Coronary artery (tissue), 2 donors: ENCODE data around the gene CORO6.

Source experiments
- DNase-seq: peaks from one replicate; pipeline ENCODE4 v3.0.0-alpha.2; 2017; ENCODE audit warnings: low spot score
- H3K27ac ChIP-seq, 2 donors: fragments of 200-600 bp; sonication (generic); one replicate each; pipeline ENCODE4 v1.5.1; 2016 to 2019
- H3K4me3 ChIP-seq: fragments of 200-600 bp; sonication (generic); 2 replicates; pipeline ENCODE4 v1.5.1; 2016; ENCODE audit warnings: mild to moderate bottlenecking, moderate library complexity
- CTCF ChIP-seq: fragments of 200-600 bp; sonication (generic); IDR thresholded peaks from one replicate; pipeline ENCODE4 v1.5.1; 2019; ENCODE audit warnings: antibody characterized with exemption

Gene CORO6

DNA sequence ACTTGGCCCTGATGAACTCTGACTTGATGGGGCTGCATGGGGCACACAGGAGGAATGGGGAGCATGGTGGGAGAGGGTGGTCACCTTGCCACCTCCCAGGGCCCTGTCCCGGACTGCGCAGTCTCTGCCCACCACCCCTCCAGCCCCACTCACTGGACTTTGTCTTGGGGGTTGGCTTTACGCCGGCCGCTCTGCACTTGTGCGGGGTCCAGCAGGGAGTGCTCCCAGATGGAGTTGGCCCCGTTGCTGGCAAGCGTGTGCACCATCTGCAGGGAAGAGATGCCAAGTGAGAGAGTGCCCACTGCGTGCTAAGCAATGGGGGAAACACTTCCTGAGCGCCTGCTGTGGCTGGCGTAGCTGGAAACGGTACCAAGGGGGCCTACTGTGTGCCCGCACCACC is 39.9 kb downstream of the CORO6 start:
- no peak for DNase-seq
- TF ChIP-seq CTCF: no peak
- Histone ChIP-seq H3K27ac (no peak overlapping the region), H3K4me3 (no peak overlapping the region)

GRCh38 chr17:29582254-29582765 is 40.4 kb downstream of the CORO6 start:
- TF ChIP-seq CTCF: no peak
- H3K4me3 ChIP-seq: no peak overlapping the region
- H3K27ac ChIP-seq: no peak overlapping the region
- no peak for DNase-seq

DNA sequence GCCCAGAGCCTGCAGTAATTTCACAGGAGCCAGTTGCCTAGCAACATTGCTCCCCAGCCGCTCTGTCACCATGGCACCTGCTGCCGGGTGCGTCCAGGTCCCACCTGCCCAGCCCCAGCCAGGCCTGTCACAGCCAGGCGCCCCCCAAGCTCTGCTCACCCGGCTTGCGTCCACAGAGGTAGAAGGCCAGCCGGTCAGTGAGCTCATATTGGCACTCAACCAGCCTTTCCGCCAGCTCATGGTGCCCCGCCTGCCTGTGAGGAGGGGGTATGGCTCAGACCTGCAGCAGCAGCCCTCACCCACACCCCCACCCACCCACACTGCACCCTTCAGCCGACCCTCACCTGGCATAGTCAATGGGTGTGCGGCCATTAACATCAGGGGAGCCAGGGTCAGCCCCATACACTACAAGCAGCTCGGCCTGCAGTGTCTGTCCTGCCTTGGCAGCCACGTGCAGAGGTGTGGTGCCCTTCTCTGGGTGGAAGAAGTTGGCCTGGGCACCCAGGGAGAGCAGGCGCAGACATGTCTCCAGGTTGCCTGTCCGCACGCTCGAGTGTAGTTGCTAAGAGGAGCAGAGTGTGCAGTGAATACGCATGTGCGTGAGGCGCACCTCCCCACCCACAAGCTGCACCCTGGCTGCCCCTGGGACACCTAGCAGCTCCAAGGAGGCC is 41.0 kb downstream of the CORO6 start:
- TF ChIP-seq CTCF: no peak
- no peak overlapping the region for H3K27ac ChIP-seq
- DNase-seq: no peak
- H3K4me3 ChIP-seq: no peak overlapping the region

- DNase-seq: no peak
- TF ChIP-seq CTCF: peak; percentile 60
- Histone ChIP-seq H3K4me3 (no peak overlapping the region), H3K27ac (no peak overlapping the region)
These were observed 42.6 kb downstream of the CORO6 start for GRCh38 chr17:29579866-29580771.

DNA sequence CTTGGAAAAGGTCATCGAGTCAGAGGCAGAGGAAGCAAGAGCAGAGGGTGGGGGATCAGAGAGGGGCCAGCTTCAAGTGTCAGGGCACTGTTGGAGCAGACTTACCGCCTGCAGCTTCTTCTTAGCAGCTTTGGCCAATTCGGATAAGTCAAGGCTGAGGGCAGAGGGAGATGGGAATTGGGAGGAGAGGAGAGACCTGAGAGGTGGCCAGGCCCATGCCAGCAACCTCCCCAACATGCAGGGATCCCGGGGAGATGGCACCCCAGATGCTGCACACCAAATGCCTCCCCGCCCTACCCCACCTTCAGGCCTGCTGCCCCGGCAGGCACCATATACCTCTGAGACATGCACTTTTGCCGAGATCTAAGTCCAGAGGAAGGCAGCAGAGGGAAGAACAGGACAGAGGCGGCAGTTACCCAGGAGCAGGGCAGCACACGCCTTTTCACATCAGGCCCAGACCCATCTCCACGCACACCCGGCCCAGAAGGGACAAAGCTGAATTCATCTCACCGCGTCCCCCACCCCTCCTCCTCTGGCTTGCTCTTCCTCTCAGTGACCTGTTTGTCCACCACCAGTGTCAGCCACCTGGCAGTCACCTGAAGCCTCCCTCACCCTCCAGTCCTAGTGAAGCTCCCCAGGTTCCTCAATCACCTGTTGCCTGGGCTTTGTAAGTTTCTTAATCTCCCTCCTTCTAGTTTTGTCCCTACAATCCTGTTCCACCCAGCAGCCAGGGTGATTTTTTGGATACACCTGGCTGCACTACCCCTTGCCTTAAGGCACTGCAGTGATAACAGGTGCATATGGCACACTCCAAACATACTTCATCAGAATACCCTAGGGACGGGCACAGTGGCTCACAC is 43.9 kb downstream of the CORO6 start:
- DNase-seq: no peak

More for the DNA sequence above, 43.9 kb downstream of the CORO6 start:
- Histone ChIP-seq H3K4me3 (no peak overlapping the region), H3K27ac (no peak overlapping the region)
- TF ChIP-seq CTCF: no peak
